Peyer's patch (tissue), 4 donors: ENCODE measurements around the gene ZNF273.

Experiments used
- POLR2A ChIP-seq, 2 donors: fragments of 450-650 bp; IDR thresholded peaks; one replicate each; pipeline ENCODE4 v1.5.1; 2017; ENCODE audit warnings: antibody characterized with exemption in 2 of 2, mild to moderate bottlenecking in 2 of 2, moderate library complexity in 2 of 2
- TF ChIP-seq, protein P1 (sequence below), 6 experiments: fragments of 450-650 bp in 4 of 6; fragments of 200-600 bp in 2 of 6; sonication (generic) in 1 of 6; IDR thresholded peaks; one replicate each; pipeline ENCODE4 v1.5.1; 2017 to 2019; ENCODE audit warnings: antibody characterized with exemption in 6 of 6, mild to moderate bottlenecking in 3 of 6, moderate library complexity in 1 of 6

DNA sequence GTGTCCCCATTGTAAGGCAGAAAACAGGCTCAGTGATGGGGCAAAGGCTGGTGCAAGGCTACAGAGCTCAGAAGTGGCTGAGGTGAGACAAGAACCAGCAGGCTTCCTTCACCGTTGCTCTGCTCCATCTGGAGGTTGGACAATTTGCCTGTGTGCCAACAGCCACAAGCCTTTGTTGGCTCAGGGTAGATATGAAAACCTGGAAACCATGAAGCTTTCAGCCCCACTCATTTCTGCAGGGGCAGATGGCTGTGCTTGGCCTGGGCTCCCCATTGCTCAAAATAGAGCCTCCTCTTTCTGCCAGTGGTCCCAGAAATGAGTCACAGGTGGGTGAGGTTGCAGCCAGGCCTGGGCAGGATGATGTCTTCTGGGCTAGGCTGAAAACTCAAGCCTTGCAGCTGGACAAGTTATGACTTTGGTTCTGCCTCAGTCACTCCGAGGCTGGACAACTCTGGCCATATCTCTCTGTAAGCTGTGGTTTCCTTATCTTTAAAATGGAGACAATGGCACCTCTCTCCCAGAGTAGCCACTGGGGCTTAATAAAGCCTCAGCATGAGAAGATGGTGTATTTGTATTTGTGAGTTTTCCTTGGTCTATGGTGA lies 12.2 kb upstream of the ZNF273 start:
- TF ChIP-seq, protein P1, sequence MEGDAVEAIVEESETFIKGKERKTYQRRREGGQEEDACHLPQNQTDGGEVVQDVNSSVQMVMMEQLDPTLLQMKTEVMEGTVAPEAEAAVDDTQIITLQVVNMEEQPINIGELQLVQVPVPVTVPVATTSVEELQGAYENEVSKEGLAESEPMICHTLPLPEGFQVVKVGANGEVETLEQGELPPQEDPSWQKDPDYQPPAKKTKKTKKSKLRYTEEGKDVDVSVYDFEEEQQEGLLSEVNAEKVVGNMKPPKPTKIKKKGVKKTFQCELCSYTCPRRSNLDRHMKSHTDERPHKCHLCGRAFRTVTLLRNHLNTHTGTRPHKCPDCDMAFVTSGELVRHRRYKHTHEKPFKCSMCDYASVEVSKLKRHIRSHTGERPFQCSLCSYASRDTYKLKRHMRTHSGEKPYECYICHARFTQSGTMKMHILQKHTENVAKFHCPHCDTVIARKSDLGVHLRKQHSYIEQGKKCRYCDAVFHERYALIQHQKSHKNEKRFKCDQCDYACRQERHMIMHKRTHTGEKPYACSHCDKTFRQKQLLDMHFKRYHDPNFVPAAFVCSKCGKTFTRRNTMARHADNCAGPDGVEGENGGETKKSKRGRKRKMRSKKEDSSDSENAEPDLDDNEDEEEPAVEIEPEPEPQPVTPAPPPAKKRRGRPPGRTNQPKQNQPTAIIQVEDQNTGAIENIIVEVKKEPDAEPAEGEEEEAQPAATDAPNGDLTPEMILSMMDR (IDR thresholded peaks at IDR 0.05): no peak
- TF ChIP-seq POLR2A (IDR thresholded peaks at IDR 0.05): no peak
